Measurements from ENCODE around the gene IP6K1.

GRCh38 chr3:49713336-49714105 lies 72.8 kb downstream of the IP6K1 start:
- no peak for TF ChIP-seq CTCF (IDR thresholded peaks at IDR 0.05)
- no peak for TF ChIP-seq POLR2AphosphoS5 (IDR thresholded peaks at IDR 0.05)

Data from sigmoid colon (tissue), 4 donors.